Stimulated activated memory B cell treated with anti-CD40 and anti-IgM and Interleukin-4, amounts not matched to agents 10 μg/mL and 1 μg/mL and 100 μg/mL, for 72 hours (primary cell): ENCODE measurements around the gene TRABD.

Source experiments
- ATAC-seq: fragments of 150-1000 bp; cut with Tn5 transposase; 2 replicates; pipeline ENCODE4 v1.10.0; 2021
- H3K27ac Mint-ChIP-seq: one replicate; pipeline ENCODE4 v1.8.0; 2022; ENCODE audit warnings: mild to moderate bottlenecking, mixed read lengths
- H3K27me3 Mint-ChIP-seq: one replicate; pipeline ENCODE4 v1.8.0; 2022; ENCODE audit warnings: mixed read lengths
- H3K36me3 Mint-ChIP-seq: one replicate; pipeline ENCODE4 v1.8.0; 2022; ENCODE audit warnings: mixed read lengths
- H3K4me1 Mint-ChIP-seq: one replicate; pipeline ENCODE4 v1.8.0; 2022; ENCODE audit warnings: mixed read lengths
- H3K4me3 Mint-ChIP-seq: one replicate; pipeline ENCODE4 v1.8.0; 2022; ENCODE audit warnings: mild to moderate bottlenecking, moderate library complexity, mixed read lengths
- H3K9me3 Mint-ChIP-seq: one replicate; pipeline ENCODE4 v1.8.0; 2022; ENCODE audit warnings: mixed read lengths

The TRABD gene

GRCh38 chr22:50176850-50177536, 8.7 kb upstream of the TRABD start:
- no peaks in the 10 kb centered on the region for H3K9me3 Mint-ChIP-seq
- no peak overlapping the region for H3K27ac Mint-ChIP-seq
- H3K4me3 Mint-ChIP-seq = no peak overlapping the region
- H3K36me3 Mint-ChIP-seq = no peaks in the 10 kb centered on the region
- peaks cover 38% of the 10 kb centered on the region for H3K27me3 Mint-ChIP-seq
- ATAC-seq = no peak
- H3K4me1 Mint-ChIP-seq = peaks cover 59% of the 10 kb centered on the region

GRCh38 chr22:50177537-50178470, 7.9 kb upstream of the TRABD start:
- Mint-ChIP-seq H3K27ac (no peak overlapping the region), H3K4me3 (peak overlapping the region; percentile 23), H3K27me3 (peaks cover 38% of the 10 kb centered on the region), H3K9me3 (no peaks in the 10 kb centered on the region), H3K36me3 (no peaks in the 10 kb centered on the region), H3K4me1 (peaks cover 50% of the 10 kb centered on the region)
- no peak for ATAC-seq

- H3K36me3 Mint-ChIP-seq = no peaks in the 10 kb centered on the region
- ATAC-seq = no peak
- H3K27ac Mint-ChIP-seq = no peak overlapping the region
- H3K4me3 Mint-ChIP-seq = no peak overlapping the region
- H3K9me3 Mint-ChIP-seq = no peaks in the 10 kb centered on the region
- H3K27me3 Mint-ChIP-seq = peaks cover 43% of the 10 kb centered on the region
- peaks cover 46% of the 10 kb centered on the region for H3K4me1 Mint-ChIP-seq
Measured at GRCh38 chr22:50178471-50178864, 7.2 kb upstream of the TRABD start.

GRCh38 chr22:50178871-50179869, 6.5 kb upstream of the TRABD start:
- H3K4me1 Mint-ChIP-seq = peaks cover 45% of the 10 kb centered on the region
- no peak overlapping the region for H3K4me3 Mint-ChIP-seq
- ATAC-seq = no peak
- no peak overlapping the region for H3K27ac Mint-ChIP-seq
- H3K9me3 Mint-ChIP-seq = no peaks in the 10 kb centered on the region
- no peaks in the 10 kb centered on the region for H3K36me3 Mint-ChIP-seq
- peaks cover 50% of the 10 kb centered on the region for H3K27me3 Mint-ChIP-seq

GRCh38 chr22:50179937-50180726, 5.6 kb upstream of the TRABD start:
- Mint-ChIP-seq H3K4me1 (peaks cover 50% of the 10 kb centered on the region), H3K36me3 (no peaks in the 10 kb centered on the region), H3K27me3 (peaks cover 58% of the 10 kb centered on the region), H3K4me3 (no peak overlapping the region), H3K27ac (no peak overlapping the region), H3K9me3 (no peaks in the 10 kb centered on the region)
- no peak for ATAC-seq

GRCh38 chr22:50180727-50181521, 4.8 kb upstream of the TRABD start:
- peaks cover 58% of the 10 kb centered on the region for H3K27me3 Mint-ChIP-seq
- no peak overlapping the region for H3K27ac Mint-ChIP-seq
- H3K9me3 Mint-ChIP-seq = no peaks in the 10 kb centered on the region
- peaks cover 48% of the 10 kb centered on the region for H3K4me1 Mint-ChIP-seq
- no peaks in the 10 kb centered on the region for H3K36me3 Mint-ChIP-seq
- H3K4me3 Mint-ChIP-seq = no peak overlapping the region
- no peak for ATAC-seq

- H3K4me3 Mint-ChIP-seq = no peak overlapping the region
- H3K27ac Mint-ChIP-seq = no peak overlapping the region
- H3K9me3 Mint-ChIP-seq = no peaks in the 10 kb centered on the region
- H3K27me3 Mint-ChIP-seq = peaks cover 50% of the 10 kb centered on the region
- peaks cover 43% of the 10 kb centered on the region for H3K4me1 Mint-ChIP-seq
- no peak for ATAC-seq
- H3K36me3 Mint-ChIP-seq = peaks cover 2% of the 10 kb centered on the region
Measured at GRCh38 chr22:50182176-50183081, 3.3 kb upstream of the TRABD start.

- Mint-ChIP-seq H3K27ac (no peak overlapping the region), H3K27me3 (peaks cover 49% of the 10 kb centered on the region), H3K4me3 (peak overlapping the region; percentile 37), H3K9me3 (no peaks in the 10 kb centered on the region), H3K36me3 (peaks cover 5% of the 10 kb centered on the region), H3K4me1 (peaks cover 50% of the 10 kb centered on the region)
- no peak for ATAC-seq
Measured at GRCh38 chr22:50183141-50183971, 2.4 kb upstream of the TRABD start.

GRCh38 chr22:50184004-50184901, 1.5 kb upstream of the TRABD start:
- no peaks in the 10 kb centered on the region for H3K9me3 Mint-ChIP-seq
- H3K27me3 Mint-ChIP-seq = peaks cover 45% of the 10 kb centered on the region
- H3K27ac Mint-ChIP-seq = peak overlapping the region; percentile 89
- H3K4me1 Mint-ChIP-seq = peaks cover 58% of the 10 kb centered on the region
- peaks cover 5% of the 10 kb centered on the region for H3K36me3 Mint-ChIP-seq
- H3K4me3 Mint-ChIP-seq = peak overlapping the region; percentile 89
- no peak for ATAC-seq

GRCh38 chr22:50184902-50185374, 775 bp upstream of the TRABD start:
- peaks cover 58% of the 10 kb centered on the region for H3K4me1 Mint-ChIP-seq
- H3K27me3 Mint-ChIP-seq = peaks cover 38% of the 10 kb centered on the region
- peak overlapping the region; percentile 89 for H3K27ac Mint-ChIP-seq
- H3K36me3 Mint-ChIP-seq = peaks cover 5% of the 10 kb centered on the region
- peak; percentile 20 for ATAC-seq
- no peaks in the 10 kb centered on the region for H3K9me3 Mint-ChIP-seq
- peak overlapping the region; percentile 89 for H3K4me3 Mint-ChIP-seq

GRCh38 chr22:50186181-50186714, 535 bp downstream of the TRABD start:
- Mint-ChIP-seq H3K9me3 (no peaks in the 10 kb centered on the region), H3K4me1 (peaks cover 63% of the 10 kb centered on the region), H3K27me3 (peaks cover 25% of the 10 kb centered on the region), H3K27ac (peak overlapping the region; percentile 88), H3K36me3 (peaks cover 5% of the 10 kb centered on the region), H3K4me3 (peak overlapping the region; percentile 86)
- no peak for ATAC-seq
